ENCODE data around the gene MTUS2. TPM values are rescaled to one million over a fixed set of nuclear protein-coding genes. Genes with fewer than 3 reads are reported as not detected.

Gene MTUS2
- total RNA-seq, 1 experiment from 2014 or later: 0.05 TPM

GRCh38 chr13:29446016-29446415 is 625.9 kb downstream of the MTUS2 start:
- no peak for DNase-seq (ENCODE audit: low spot score)

- no peak for DNase-seq (ENCODE audit: low spot score)
These were observed 628.0 kb downstream of the MTUS2 start for GRCh38 chr13:29448174-29448573.

- DNase-seq (ENCODE audit: low spot score): no peak
These were observed 629.6 kb downstream of the MTUS2 start for GRCh38 chr13:29449726-29450125.

- DNase-seq (ENCODE audit: low spot score): no peak
These were observed 631.8 kb downstream of the MTUS2 start for GRCh38 chr13:29451976-29452375.

GRCh38 chr13:29452773-29453616 is 632.9 kb downstream of the MTUS2 start:
- DNase-seq (ENCODE audit: low spot score): no peak

- no peak for DNase-seq (ENCODE audit: low spot score)
These were observed 633.5 kb downstream of the MTUS2 start for GRCh38 chr13:29453617-29454011.

- peak; percentile 65 for DNase-seq (ENCODE audit: low spot score)
These were observed 634.9 kb downstream of the MTUS2 start for GRCh38 chr13:29454931-29455481.

GRCh38 chr13:29456419-29456818 is 636.3 kb downstream of the MTUS2 start:
- DNase-seq (ENCODE audit: low spot score): no peak

- DNase-seq (ENCODE audit: low spot score): peak; percentile 69
These were observed 637.2 kb downstream of the MTUS2 start for GRCh38 chr13:29457299-29457698.

GRCh38 chr13:29458419-29458818 is 638.3 kb downstream of the MTUS2 start:
- DNase-seq (ENCODE audit: low spot score): no peak

- DNase-seq (ENCODE audit: low spot score): no peak
These were observed 639.7 kb downstream of the MTUS2 start for GRCh38 chr13:29459813-29460355.

GRCh38 chr13:29464105-29464679 is 644.1 kb downstream of the MTUS2 start:
- no peak for DNase-seq (ENCODE audit: low spot score)

GRCh38 chr13:29465741-29466293 is 645.7 kb downstream of the MTUS2 start:
- peak; percentile 75 for DNase-seq (ENCODE audit: low spot score)

- no peak for DNase-seq (ENCODE audit: low spot score)
These were observed 651.4 kb downstream of the MTUS2 start for GRCh38 chr13:29471551-29471950.

- DNase-seq (ENCODE audit: low spot score): peak; percentile 95
These were observed 652.3 kb downstream of the MTUS2 start for GRCh38 chr13:29472332-29472961.

GRCh38 chr13:29473166-29473565 is 653.0 kb downstream of the MTUS2 start:
- no peak for DNase-seq (ENCODE audit: low spot score)

- no peak for DNase-seq (ENCODE audit: low spot score)
These were observed 654.9 kb downstream of the MTUS2 start for GRCh38 chr13:29474991-29475390.

GRCh38 chr13:29476046-29476445 is 655.9 kb downstream of the MTUS2 start:
- no peak for DNase-seq (ENCODE audit: low spot score)

- no peak for DNase-seq (ENCODE audit: low spot score)
These were observed 659.8 kb downstream of the MTUS2 start for GRCh38 chr13:29479716-29480492.

GRCh38 chr13:29480893-29481525 is 660.9 kb downstream of the MTUS2 start:
- no peak for DNase-seq (ENCODE audit: low spot score)

Measured in HT-29 (cell line).